HTERT RPE-1 (cell line): ENCODE results near the gene KRT222.

Source experiments
- in situ Hi-C: fragments of 300-500 bp; cut with MboI; formaldehyde crosslinking; loops from 4 replicates; pipeline ENCODE4 v1.14.3; 2020; ENCODE audit warnings: low sequenced_read_pairs

The KRT222 gene

GRCh38 chr17:40659911-40660310 lies 5.1 kb downstream of the KRT222 start:
- in situ Hi-C loops: no loop called here

- in situ Hi-C loops: no loop called here
These were observed 6.6 kb downstream of the KRT222 start for GRCh38 chr17:40658396-40658795.

GRCh38 chr17:40651939-40652338 lies 13.0 kb downstream of the KRT222 start:
- in situ Hi-C loops: no loop called here

- in situ Hi-C loops: no loop called here
These were observed 16.5 kb downstream of the KRT222 start for GRCh38 chr17:40648384-40648968.

- in situ Hi-C loops: no loop called here
These were observed 17.2 kb downstream of the KRT222 start, which contains the start of gene SMARCE1 for GRCh38 chr17:40647624-40648383. Gene SMARCE1 (minus strand): TSS chr17:40647818. CDS start chr17:40645802, 2,016 bp downstream.

- in situ Hi-C loops: no loop called here
These were observed 18.0 kb downstream of the KRT222 start for GRCh38 chr17:40646791-40647623.

GRCh38 chr17:40645943-40646342 lies 19.0 kb downstream of the KRT222 start:
- in situ Hi-C loops: no loop called here

- in situ Hi-C loops: no loop called here
These were observed 19.7 kb downstream of the KRT222 start for GRCh38 chr17:40645291-40645690.

GRCh38 chr17:40637931-40638330 lies 27.0 kb downstream of the KRT222 start:
- in situ Hi-C loops: no loop called here

GRCh38 chr17:40633871-40634270 lies 31.1 kb downstream of the KRT222 start:
- in situ Hi-C loops: no loop called here

- in situ Hi-C loops: no loop called here
These were observed 32.8 kb downstream of the KRT222 start for GRCh38 chr17:40632216-40632615.

GRCh38 chr17:40629842-40630241 lies 35.1 kb downstream of the KRT222 start:
- in situ Hi-C loops: no loop called here

GRCh38 chr17:40625311-40625710 lies 39.7 kb downstream of the KRT222 start:
- in situ Hi-C loops: no loop called here

GRCh38 chr17:40623419-40624210 lies 41.4 kb downstream of the KRT222 start:
- in situ Hi-C loops: no loop called here

GRCh38 chr17:40622509-40622928 lies 42.5 kb downstream of the KRT222 start:
- in situ Hi-C loops: no loop called here

- in situ Hi-C loops: no loop called here
These were observed 43.4 kb downstream of the KRT222 start for GRCh38 chr17:40621578-40621977.

- in situ Hi-C loops: no loop called here
These were observed 44.0 kb downstream of the KRT222 start for GRCh38 chr17:40621019-40621418.

- in situ Hi-C loops: no loop called here
These were observed 46.0 kb downstream of the KRT222 start for GRCh38 chr17:40618754-40619625.

- in situ Hi-C loops: no loop called here
These were observed 47.2 kb downstream of the KRT222 start for GRCh38 chr17:40617678-40618240.
